Prostate gland (tissue), 2 donors: ENCODE data around the gene WDR1. TPM values are rescaled to one million over a fixed set of nuclear protein-coding genes. Genes with fewer than 3 reads are reported as not detected.
"Not testable (repeated sequence)": the region's sequence is repeated elsewhere in the genome, so short reads cannot be mapped to it uniquely, and the experiment has no call there.

ENCODE experiments used
- DNase-seq: peaks from one replicate; pipeline ENCODE4 v3.0.0-alpha.2; 2019; ENCODE audit warnings: low spot score
- H3K27ac ChIP-seq, 2 donors: fragments of 200-600 bp; sonication (generic); 2 replicates each; pipeline ENCODE4 v1.5.1; 2017 to 2019
- H3K27me3 ChIP-seq: fragments of 200-600 bp; sonication (generic); replicated peaks from 2 replicates; pipeline ENCODE4 v1.5.1; 2019; ENCODE audit not compliant: insufficient read depth
- H3K36me3 ChIP-seq, 2 donors: fragments of 200-600 bp; sonication (generic); 1 replicate in 1 of 2; 2 replicates in 1 of 2; pipeline versions ENCODE4 v1.5.1 to v1.8.1; 2017 to 2019
- H3K4me1 ChIP-seq: fragments of 200-600 bp; sonication (generic); replicated peaks from 2 replicates; pipeline ENCODE4 v1.5.1; 2019
- H3K4me3 ChIP-seq, 2 donors: fragments of 200-600 bp; sonication (generic); 2 replicates each; pipeline ENCODE4 v1.5.1; 2017 to 2019
- H3K9me3 ChIP-seq: fragments of 200-600 bp; sonication (generic); 2 replicates; pipeline ENCODE4 v1.5.1; 2017
- POLR2A ChIP-seq: fragments of 450-650 bp; IDR thresholded peaks from one replicate; pipeline ENCODE4 v1.6.1; 2016; ENCODE audit warnings: antibody characterized with exemption, mild to moderate bottlenecking
- POLR2AphosphoS5 ChIP-seq: sonication (generic); formaldehyde crosslinking; IDR thresholded peaks from one replicate; pipeline ENCODE4 v1.6.1; 2017; ENCODE audit warnings: antibody characterized with exemption
- WGBS: methylation state at CpG from one replicate; pipeline ENCODE4 v1.1.5; 2018; 5-methylcytosine and 5-hydroxymethylcytosine counted together
- intact Hi-C: fragments of 100-400 bp; cut with DNase I; formaldehyde crosslinking; loops from one replicate; pipeline ENCODE4 v1.14.2; 2022
- total RNA-seq, 2 donors: library from RNA; depleted of rRNA; stranded (reverse); fragments of >200 nt; gene quantifications; one replicate each; pipeline ENCODE4 v1.1.0, GENCODE V29; 2016
- TF ChIP-seq, protein P1 (sequence below), 4 experiments: fragments of 200-600 bp in 2 of 4; fragments of 450-650 bp in 2 of 4; sonication (generic) in 2 of 4; IDR thresholded peaks; 1 replicate in 3 of 4; 2 replicates in 1 of 4; pipeline ENCODE4 v1.5.1; 2016 to 2019; ENCODE audit warnings: antibody characterized with exemption in 4 of 4, mild to moderate bottlenecking in 2 of 4, moderate library complexity in 2 of 4

Gene WDR1
- total RNA-seq, 2 donors from 2014 or later = 127 to 171 TPM

DNA sequence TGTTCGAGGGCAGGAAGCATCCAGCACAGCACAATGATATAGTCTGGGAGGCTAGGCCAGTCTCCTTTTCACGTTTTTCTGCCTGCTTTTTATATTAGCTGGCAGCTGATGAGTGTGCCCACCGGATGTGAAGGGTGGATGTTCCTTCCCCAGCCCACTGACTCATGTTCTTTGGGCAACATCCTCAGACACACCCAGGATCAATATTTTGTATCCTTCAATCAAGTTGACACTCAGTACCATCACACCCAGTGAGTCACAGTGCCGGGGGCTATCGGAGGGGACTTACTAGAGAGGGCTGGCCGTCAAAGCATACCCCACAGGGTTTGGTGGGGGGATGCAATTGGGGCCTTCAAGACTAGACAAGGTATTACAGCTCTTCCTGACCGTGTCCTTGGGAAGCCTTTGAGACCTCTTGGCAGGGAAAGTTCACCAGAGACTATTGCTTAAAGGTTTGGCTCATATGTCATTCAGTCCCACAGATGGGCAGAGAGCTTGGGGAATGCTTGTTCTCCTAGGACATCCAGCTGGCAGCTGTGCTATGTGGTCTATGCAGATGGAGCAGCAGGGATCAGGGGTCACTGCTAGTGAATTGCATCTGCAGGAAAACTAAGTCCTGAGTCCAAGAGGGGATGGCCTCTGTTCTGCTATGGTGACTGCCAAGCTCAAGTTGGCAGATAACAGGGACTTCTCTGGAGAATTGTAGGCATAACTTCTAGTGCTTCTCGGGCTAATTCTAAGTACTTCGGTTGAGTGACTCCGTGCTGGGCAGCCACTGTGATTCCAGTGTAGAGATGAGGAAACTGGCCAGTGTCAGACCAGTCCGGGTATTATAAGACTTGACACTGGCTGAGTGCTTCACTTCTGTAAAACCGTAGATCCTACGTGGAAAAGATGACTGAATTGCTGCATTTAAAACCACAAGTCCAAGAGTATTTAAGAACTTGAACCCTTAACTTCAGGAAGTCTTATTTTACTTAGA lies 12.9 kb upstream of the WDR1 start:
- intact Hi-C loops = no loop called here
- no peak overlapping the region for H3K27ac ChIP-seq
- no peaks in the 10 kb centered on the region for H3K27me3 ChIP-seq
- DNase-seq = no peak
- 87% methylated on average over 13 of the region's 13 CpGs for WGBS
- no peak for TF ChIP-seq POLR2A
- no peak for TF ChIP-seq POLR2AphosphoS5
- TF ChIP-seq, protein P1, sequence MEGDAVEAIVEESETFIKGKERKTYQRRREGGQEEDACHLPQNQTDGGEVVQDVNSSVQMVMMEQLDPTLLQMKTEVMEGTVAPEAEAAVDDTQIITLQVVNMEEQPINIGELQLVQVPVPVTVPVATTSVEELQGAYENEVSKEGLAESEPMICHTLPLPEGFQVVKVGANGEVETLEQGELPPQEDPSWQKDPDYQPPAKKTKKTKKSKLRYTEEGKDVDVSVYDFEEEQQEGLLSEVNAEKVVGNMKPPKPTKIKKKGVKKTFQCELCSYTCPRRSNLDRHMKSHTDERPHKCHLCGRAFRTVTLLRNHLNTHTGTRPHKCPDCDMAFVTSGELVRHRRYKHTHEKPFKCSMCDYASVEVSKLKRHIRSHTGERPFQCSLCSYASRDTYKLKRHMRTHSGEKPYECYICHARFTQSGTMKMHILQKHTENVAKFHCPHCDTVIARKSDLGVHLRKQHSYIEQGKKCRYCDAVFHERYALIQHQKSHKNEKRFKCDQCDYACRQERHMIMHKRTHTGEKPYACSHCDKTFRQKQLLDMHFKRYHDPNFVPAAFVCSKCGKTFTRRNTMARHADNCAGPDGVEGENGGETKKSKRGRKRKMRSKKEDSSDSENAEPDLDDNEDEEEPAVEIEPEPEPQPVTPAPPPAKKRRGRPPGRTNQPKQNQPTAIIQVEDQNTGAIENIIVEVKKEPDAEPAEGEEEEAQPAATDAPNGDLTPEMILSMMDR (IDR thresholded peaks at IDR 0.05) = no peak
- no peaks in the 10 kb centered on the region for H3K9me3 ChIP-seq
- no peaks in the 10 kb centered on the region for H3K36me3 ChIP-seq
- no peak overlapping the region for H3K4me3 ChIP-seq
- H3K4me1 ChIP-seq = no peaks in the 10 kb centered on the region

DNA sequence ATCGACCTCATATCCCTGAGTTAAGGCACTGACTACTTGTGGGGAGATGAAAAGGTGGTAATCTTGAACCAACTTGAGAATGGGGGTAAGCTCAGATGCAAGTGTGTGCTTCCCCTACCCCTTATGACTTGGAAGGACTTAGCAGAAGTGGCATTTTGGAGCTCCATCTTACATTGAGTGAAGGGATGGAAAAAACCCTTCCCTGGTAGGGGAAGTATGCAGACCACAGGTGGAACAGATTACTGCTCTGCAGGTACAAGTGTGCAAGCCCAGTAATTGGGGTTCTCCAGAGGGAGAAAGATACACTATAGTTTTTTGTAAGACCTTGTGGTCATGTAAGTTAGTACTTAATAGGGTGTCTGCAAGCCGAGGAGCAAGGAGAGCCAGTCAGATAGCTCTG lies 12.2 kb upstream of the WDR1 start:
- no peak overlapping the region for H3K27ac ChIP-seq
- no peak overlapping the region for H3K4me3 ChIP-seq
- no peaks in the 10 kb centered on the region for H3K9me3 ChIP-seq
- no peaks in the 10 kb centered on the region for H3K27me3 ChIP-seq
- TF ChIP-seq, protein P1 (IDR thresholded peaks at IDR 0.05) = no peak
- TF ChIP-seq POLR2A (no peak), POLR2AphosphoS5 (no peak)
- WGBS = 98% methylated on average over 2 of the region's 2 CpGs
- DNase-seq = no peak
- no peaks in the 10 kb centered on the region for H3K36me3 ChIP-seq
- no peaks in the 10 kb centered on the region for H3K4me1 ChIP-seq
- intact Hi-C loops = no loop called here

DNA sequence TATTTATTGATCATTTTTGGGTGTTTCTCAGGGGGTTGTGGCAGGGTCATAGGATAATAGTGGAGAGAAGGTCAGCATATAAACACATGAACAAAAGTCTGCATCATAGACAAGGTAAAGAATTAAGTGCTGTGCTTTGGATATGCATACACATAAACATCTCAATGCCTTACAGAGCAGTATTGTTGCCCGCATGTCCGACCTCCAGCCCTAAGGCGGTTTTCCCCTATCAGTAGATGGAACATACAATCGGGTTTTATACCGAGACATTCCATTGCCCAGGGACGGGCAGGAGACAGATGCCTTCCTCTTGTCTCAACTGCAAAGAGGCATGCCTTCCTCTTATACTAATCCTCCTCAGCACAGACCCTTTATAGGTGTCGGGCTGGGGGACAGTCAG lies 10.9 kb upstream of the WDR1 start:
- H3K36me3 ChIP-seq, H3K9me3 ChIP-seq, intact Hi-C loops, H3K27ac ChIP-seq, H3K4me3 ChIP-seq, H3K27me3 ChIP-seq, DNase-seq, H3K4me1 ChIP-seq: not testable (repeated sequence)
- WGBS = 71% methylated on average over 7 of the region's 7 CpGs

DNA sequence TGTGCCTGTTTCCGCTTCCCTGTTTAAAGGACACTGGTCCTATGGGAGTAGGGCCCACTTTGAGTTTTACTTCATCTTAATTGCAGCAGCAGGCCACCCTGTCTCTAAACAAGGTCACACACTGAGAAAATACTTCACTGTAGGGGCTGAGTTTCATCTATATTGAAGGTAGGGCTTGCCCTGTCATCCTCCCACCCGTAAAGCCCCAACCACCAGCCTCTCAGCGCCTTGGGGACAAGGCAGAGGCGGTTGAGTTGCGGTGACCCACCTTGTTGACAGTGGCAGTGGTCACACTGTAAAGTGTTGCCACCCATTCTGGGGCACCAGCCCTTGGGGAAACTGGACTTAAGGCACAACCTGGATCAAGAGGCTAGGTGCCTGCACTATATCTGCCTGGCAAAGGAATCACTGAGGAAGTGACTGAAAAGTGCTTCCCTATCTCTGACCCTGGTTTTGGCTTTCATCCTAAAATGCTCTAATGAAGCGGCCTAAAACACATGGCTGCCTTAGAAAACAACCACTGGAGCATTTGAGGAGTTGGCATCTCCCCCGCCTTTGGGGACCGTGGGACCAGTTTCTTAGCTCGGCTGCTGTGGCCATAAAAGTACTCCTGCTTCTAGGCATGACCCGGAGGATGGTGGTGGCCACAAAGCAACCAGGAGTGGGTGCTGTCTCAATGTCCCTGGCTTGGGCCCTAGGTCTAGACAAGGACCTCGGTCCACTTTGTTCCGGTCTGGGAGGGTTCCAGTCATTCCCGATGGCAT lies 7.8 kb upstream of the WDR1 start:
- intact Hi-C loops = no loop called here
- H3K27me3 ChIP-seq = no peaks in the 10 kb centered on the region
- no peaks in the 10 kb centered on the region for H3K4me1 ChIP-seq
- DNase-seq = no peak
- WGBS = 93% methylated on average over 13 of the region's 13 CpGs
- H3K9me3 ChIP-seq = no peaks in the 10 kb centered on the region
- no peak for TF ChIP-seq POLR2AphosphoS5
- TF ChIP-seq, protein P1 (IDR thresholded peaks at IDR 0.05) = no peak
- TF ChIP-seq POLR2A = no peak
- H3K36me3 ChIP-seq = no peaks in the 10 kb centered on the region
- no peak overlapping the region for H3K27ac ChIP-seq
- no peak overlapping the region for H3K4me3 ChIP-seq

DNA sequence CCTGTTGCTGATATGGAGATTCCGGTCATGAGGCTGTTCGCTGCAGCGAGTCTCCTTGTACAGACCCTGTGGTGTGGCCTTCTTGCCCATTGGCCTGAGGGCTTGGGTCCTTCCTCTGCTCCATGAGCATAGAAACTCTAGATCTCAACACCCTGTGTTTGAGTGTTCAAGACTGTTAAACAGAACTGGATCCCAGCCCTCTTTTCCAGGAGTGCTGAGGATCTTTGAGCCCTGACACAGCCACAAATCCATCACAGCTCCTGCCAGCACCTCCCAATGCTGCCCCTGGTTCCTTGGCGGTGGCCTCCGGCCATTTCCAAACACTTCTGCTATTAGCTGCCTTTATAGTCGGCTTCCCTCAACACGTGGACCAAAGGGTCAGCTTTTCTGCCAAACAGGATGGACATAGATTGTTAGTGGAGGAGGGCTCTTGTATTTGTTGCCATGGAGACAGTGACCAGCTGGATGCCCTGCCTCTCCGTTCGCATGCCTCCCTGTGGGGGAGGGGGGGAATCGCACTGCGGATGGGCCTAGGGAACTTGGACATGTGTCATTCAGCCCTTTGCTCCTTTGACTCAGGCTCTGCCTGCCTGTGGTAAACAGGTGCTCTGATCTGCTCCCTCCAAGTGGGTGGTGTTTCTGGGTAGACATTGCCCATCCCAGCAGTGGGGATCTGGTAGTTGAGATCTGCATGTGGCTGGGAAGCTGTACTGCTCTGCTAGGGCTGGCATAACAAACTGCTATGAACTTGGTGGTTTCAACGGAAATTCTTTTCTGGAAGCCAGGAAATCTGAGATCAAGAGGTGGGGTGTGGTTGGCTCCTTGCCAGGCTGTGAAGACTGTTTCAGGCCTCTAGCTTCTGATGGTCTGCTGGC lies 6.9 kb upstream of the WDR1 start:
- intact Hi-C loops = no loop called here
- H3K4me3 ChIP-seq = no peak overlapping the region
- H3K9me3 ChIP-seq = no peaks in the 10 kb centered on the region
- no peaks in the 10 kb centered on the region for H3K36me3 ChIP-seq
- no peak for DNase-seq
- H3K27ac ChIP-seq = no peak overlapping the region
- H3K27me3 ChIP-seq = no peaks in the 10 kb centered on the region
- no peaks in the 10 kb centered on the region for H3K4me1 ChIP-seq
- 61% methylated on average over 12 of the region's 12 CpGs for WGBS
- TF ChIP-seq POLR2A (no peak), POLR2AphosphoS5 (no peak)
- TF ChIP-seq, protein P1 (IDR thresholded peaks at IDR 0.05) = no peak
